Testis (tissue), 2 donors: ENCODE measurements around the gene SLC52A3.

Source experiments
- CTCF ChIP-seq, 3 experiments: fragments of 450-650 bp in 2 of 3; fragments of 200-600 bp in 1 of 3; sonication (generic) in 1 of 3; IDR thresholded peaks; one replicate each; pipeline ENCODE4 v1.5.1; 2016 to 2019; ENCODE audit warnings: antibody characterized with exemption in 3 of 3, mild to moderate bottlenecking in 2 of 3, moderate library complexity in 1 of 3
- POLR2A ChIP-seq: fragments of 450-650 bp; IDR thresholded peaks from one replicate; pipeline ENCODE4 v1.6.1; 2017; ENCODE audit warnings: antibody characterized with exemption, mild to moderate bottlenecking, moderate library complexity

DNA sequence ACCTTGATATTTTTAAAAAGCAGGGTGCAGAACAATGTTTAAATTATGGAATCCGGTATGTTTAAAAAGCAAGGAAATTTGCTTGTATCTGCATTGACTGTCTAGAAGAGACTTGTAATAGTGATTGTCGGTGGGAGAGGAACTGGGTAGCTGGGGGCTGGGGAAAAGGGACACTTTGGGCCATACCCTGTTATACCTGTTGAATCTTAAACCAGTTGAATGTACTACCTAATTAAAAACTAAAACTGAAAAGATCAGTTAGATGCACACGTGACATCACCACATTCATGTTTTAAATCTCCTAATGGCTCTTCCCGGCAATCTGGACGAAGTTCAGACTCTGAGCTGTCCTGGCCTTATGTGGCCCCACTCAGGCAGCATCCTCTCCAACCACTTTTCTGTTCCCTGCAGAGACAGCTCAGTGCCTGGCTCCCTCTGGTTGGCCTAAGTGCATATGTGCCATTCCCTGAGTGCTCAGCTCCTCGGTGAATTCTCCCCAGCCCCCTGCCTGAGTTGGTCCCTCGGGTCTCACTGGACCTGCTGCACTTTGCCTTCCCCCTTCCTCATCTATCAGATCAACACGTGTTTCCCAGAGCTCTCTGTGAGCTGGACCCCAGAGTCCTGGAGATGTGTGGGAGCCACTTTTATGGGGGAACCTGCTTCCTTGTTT is 36.3 kb downstream of the SLC52A3 start:
- TF ChIP-seq POLR2A (no peak), CTCF (IDR thresholded peaks at IDR 0.05) (no peak)
